ENCODE data around the gene NPAS3. TPM values are rescaled to one million over a fixed set of nuclear protein-coding genes. Genes with fewer than 3 reads are reported as not detected.

Gene NPAS3
- total RNA-seq, 2 experiments from 2014 or later, result not detected

GRCh38 chr14:33294419-33294818 is 355.7 kb downstream of the NPAS3 start:
- no peaks in the 10 kb centered on the region for H3K9me3 ChIP-seq (ENCODE audit: low read length)
- H3K9me2 ChIP-seq (ENCODE audit: insufficient read depth, low read length), result no peaks in the 10 kb centered on the region
- ChIA-PET POLR2A (no interaction called here), CTCF (ENCODE audit: unreplicated experiment) (no interaction called here)
- no TSS peak for BruUV-seq (replicated peaks)
- no peak overlapping the region for H3K4me2 ChIP-seq (ENCODE audit: low read length)
- H3K4me3 ChIP-seq (ENCODE audit: low read depth, low read length, poor library complexity, severe bottlenecking), result no peak overlapping the region
- DNase-seq (ENCODE audit: low spot score), result no peak
- intact Hi-C loops (cut with micrococcal nuclease; ENCODE audit: unreplicated experiment), result no loop called here
- no peaks in the 10 kb centered on the region for H4K20me1 ChIP-seq (ENCODE audit: insufficient read depth, low read length)
- H3K36me3 ChIP-seq (ENCODE audit: insufficient read depth, low read length), result no peaks in the 10 kb centered on the region
- H2AFZ ChIP-seq (ENCODE audit: low read length), result no peak overlapping the region
- no peak overlapping the region for H3K27ac ChIP-seq (ENCODE audit: low read depth, low read length, poor library complexity, severe bottlenecking)
- TF ChIP-seq EZH2phosphoT487 (IDR thresholded peaks at IDR 0.05; ENCODE audit: borderline replicate concordance, low read depth, low read length) (no peak), CTCF (conservative IDR thresholded peaks at IDR 0.05; ENCODE audit: low read length) (no peak)
- no peaks in the 10 kb centered on the region for H3K79me2 ChIP-seq (ENCODE audit: insufficient read depth, low read depth, low read length)
- no peaks in the 10 kb centered on the region for H3K4me1 ChIP-seq (ENCODE audit: insufficient read depth, low read length, poor library complexity, severe bottlenecking)

- Histone ChIP-seq H3K79me2 (ENCODE audit: insufficient read depth, low read depth, low read length) (no peaks in the 10 kb centered on the region), H4K20me1 (ENCODE audit: insufficient read depth, low read length) (no peaks in the 10 kb centered on the region), H3K27ac (ENCODE audit: low read depth, low read length, poor library complexity, severe bottlenecking) (no peak overlapping the region), H3K36me3 (ENCODE audit: insufficient read depth, low read length) (no peaks in the 10 kb centered on the region), H3K9me3 (ENCODE audit: low read length) (no peaks in the 10 kb centered on the region), H3K4me2 (ENCODE audit: low read length) (no peak overlapping the region), H3K4me3 (ENCODE audit: low read depth, low read length, poor library complexity, severe bottlenecking) (no peak overlapping the region), H3K4me1 (ENCODE audit: insufficient read depth, low read length, poor library complexity, severe bottlenecking) (no peaks in the 10 kb centered on the region), H2AFZ (ENCODE audit: low read length) (no peak overlapping the region), H3K9me2 (ENCODE audit: insufficient read depth, low read length) (no peaks in the 10 kb centered on the region)
- intact Hi-C loops (cut with micrococcal nuclease; ENCODE audit: unreplicated experiment), result no loop called here
- POLR2A ChIA-PET, result interaction anchor here (0.6 kb wide), 1 partner anchor 49 kb away, joined by 3 read pairs; no protein-coding TSS in a partner anchor
- DNase-seq (ENCODE audit: low spot score), result no peak
- BruUV-seq (replicated peaks), result no TSS peak
- CTCF ChIA-PET (ENCODE audit: unreplicated experiment), result no interaction called here
- TF ChIP-seq EZH2phosphoT487 (IDR thresholded peaks at IDR 0.05; ENCODE audit: borderline replicate concordance, low read depth, low read length), result no peak
- no peak for TF ChIP-seq CTCF (conservative IDR thresholded peaks at IDR 0.05; ENCODE audit: low read length)
Measured at GRCh38 chr14:33297565-33297964, 358.9 kb downstream of the NPAS3 start.

GRCh38 chr14:33307691-33308251 is 369.1 kb downstream of the NPAS3 start:
- Histone ChIP-seq H3K4me3 (ENCODE audit: low read depth, low read length, poor library complexity, severe bottlenecking) (no peak overlapping the region), H3K27ac (ENCODE audit: low read depth, low read length, poor library complexity, severe bottlenecking) (no peak overlapping the region), H3K9me2 (ENCODE audit: insufficient read depth, low read length) (no peaks in the 10 kb centered on the region), H4K20me1 (ENCODE audit: insufficient read depth, low read length) (no peaks in the 10 kb centered on the region), H3K4me1 (ENCODE audit: insufficient read depth, low read length, poor library complexity, severe bottlenecking) (no peaks in the 10 kb centered on the region), H3K9me3 (ENCODE audit: low read length) (no peaks in the 10 kb centered on the region), H3K79me2 (ENCODE audit: insufficient read depth, low read depth, low read length) (no peaks in the 10 kb centered on the region), H2AFZ (ENCODE audit: low read length) (no peak overlapping the region), H3K4me2 (ENCODE audit: low read length) (no peak overlapping the region), H3K36me3 (ENCODE audit: insufficient read depth, low read length) (no peaks in the 10 kb centered on the region)
- CTCF ChIA-PET (ENCODE audit: unreplicated experiment), result no interaction called here
- POLR2A ChIA-PET, result no interaction called here
- TF ChIP-seq EZH2phosphoT487 (IDR thresholded peaks at IDR 0.05; ENCODE audit: borderline replicate concordance, low read depth, low read length), result no peak
- TF ChIP-seq CTCF (conservative IDR thresholded peaks at IDR 0.05; ENCODE audit: low read length), result no peak
- intact Hi-C loops (cut with micrococcal nuclease; ENCODE audit: unreplicated experiment), result no loop called here
- no peak for DNase-seq (ENCODE audit: low spot score)
- no TSS peak for BruUV-seq (replicated peaks)
